HepG2 (cell line): ENCODE measurements around the gene POU3F1. TPM values are rescaled to one million over a fixed set of nuclear protein-coding genes. Genes with fewer than 3 reads are reported as not detected.

Experiments
- ETV5 ChIP-seq: IDR thresholded peaks from 2 replicates; pipeline ENCODE4 v1.6.1; 2018; ENCODE audit warnings: missing biosample characterization, missing genetic modification reagents, inconsistent platforms, borderline replicate concordance
- HDAC2 ChIP-seq: sonication (generic); formaldehyde crosslinking; IDR thresholded peaks from 2 replicates; pipeline ENCODE4 v1.4.0; 2020; ENCODE audit warnings: missing genetic modification reagents
- HNRNPUL1 ChIP-seq: fragments of 200-400 bp; formaldehyde crosslinking; IDR thresholded peaks from 2 replicates; pipeline ENCODE4 v1.6.1; 2017; ENCODE audit warnings: low read depth, mild to moderate bottlenecking, low read length, moderate library complexity
- HOXA7 ChIP-seq: sonication (generic); formaldehyde crosslinking; IDR thresholded peaks from 2 replicates; pipeline ENCODE4 v1.8.1; 2022; ENCODE audit warnings: mild to moderate bottlenecking, missing genetic modification reagents, moderate library complexity
- KAT2B ChIP-seq: fragments of 150-350 bp; IDR thresholded peaks from 2 replicates; pipeline ENCODE4 v1.6.1; 2014; ENCODE audit warnings: low read depth, low read length, borderline replicate concordance
- KAT7 ChIP-seq: IDR thresholded peaks from 2 replicates; pipeline ENCODE4 v1.6.1; 2018; ENCODE audit warnings: borderline replicate concordance, missing compliant biosample characterization
- KDM1A ChIP-seq: IDR thresholded peaks from 2 replicates; pipeline ENCODE4 v1.6.1; 2016; ENCODE audit warnings: missing compliant biosample characterization
- RBFOX2 ChIP-seq: fragments of 200-400 bp; formaldehyde crosslinking; IDR thresholded peaks from 2 replicates; pipeline ENCODE4 v1.6.1; 2017; ENCODE audit warnings: low read depth, mild to moderate bottlenecking, low read length
- SMARCC2 ChIP-seq: fragments of 450-650 bp; IDR thresholded peaks from 2 replicates; pipeline ENCODE4 v1.6.1; 2017; ENCODE audit warnings: antibody characterized with exemption, mild to moderate bottlenecking
- ZBTB10 ChIP-seq: sonication (generic); formaldehyde crosslinking; IDR thresholded peaks from 2 replicates; pipeline ENCODE4 v1.4.0; 2020; ENCODE audit warnings: missing genetic modification reagents, borderline replicate concordance
- ZBTB46 ChIP-seq: sonication (generic); formaldehyde crosslinking; IDR thresholded peaks from 2 replicates; pipeline ENCODE4 v1.4.0; 2020; ENCODE audit warnings: mild to moderate bottlenecking, missing genetic modification reagents, borderline replicate concordance
- ZNF335 ChIP-seq: sonication (generic); formaldehyde crosslinking; IDR thresholded peaks from 2 replicates; pipeline ENCODE4 v1.4.0; 2020; ENCODE audit warnings: missing genetic modification reagents
- ZNF451 ChIP-seq: sonication (generic); formaldehyde crosslinking; IDR thresholded peaks from 2 replicates; pipeline ENCODE4 v1.5.0; 2020; ENCODE audit warnings: mild to moderate bottlenecking, missing genetic modification reagents
- ZNF501 ChIP-seq: sonication (generic); formaldehyde crosslinking; IDR thresholded peaks from 2 replicates; pipeline ENCODE4 v1.5.1; 2020; ENCODE audit warnings: mild to moderate bottlenecking, moderate library complexity, missing genetic modification reagents
- ZNF503 ChIP-seq: sonication (generic); formaldehyde crosslinking; IDR thresholded peaks from 2 replicates; pipeline ENCODE4 v1.4.0; 2020; ENCODE audit warnings: missing genetic modification reagents
- ZNF605 ChIP-seq: sonication (generic); formaldehyde crosslinking; IDR thresholded peaks from 2 replicates; pipeline ENCODE4 v1.8.0; 2022; ENCODE audit warnings: mild to moderate bottlenecking, missing genetic modification reagents
- ZNF766 ChIP-seq: sonication (generic); formaldehyde crosslinking; IDR thresholded peaks from 2 replicates; pipeline ENCODE4 v1.5.0; 2020; ENCODE audit warnings: missing genetic modification reagents, borderline replicate concordance
- ZNF775 ChIP-seq: sonication (generic); formaldehyde crosslinking; IDR thresholded peaks from 2 replicates; pipeline ENCODE4 v1.4.0; 2020; ENCODE audit warnings: missing genetic modification reagents, mild to moderate bottlenecking, moderate library complexity, borderline replicate concordance
- polyA plus RNA-seq, 8 experiments: library from polyadenylated mRNA; depleted of rRNA in 3 of 8; stranded (reverse) in 7 of 8; unstranded in 1 of 8; fragments of >200 nt; fragmentation: Illumina TruSeq in 4 of 8; extraction: Trizol in 4 of 8; gene quantifications; 2 replicates each; pipeline versions ENCODE4 v1.2.1 to v1.2.3, GENCODE V29; 2011 to 2016; ENCODE audit warnings: low read depth in 4 of 8, missing spikeins in 1 of 8, mixed read lengths in 1 of 8; ENCODE audit not compliant: insufficient read depth in 1 of 8
- total RNA-seq, 5 experiments: library from RNA; depleted of rRNA; stranded (reverse); fragments of >200 nt; fragmentation: Illumina TruSeq; extraction: Trizol; gene quantifications; 2 replicates each; pipeline ENCODE4 v1.2.3, GENCODE V29; 2016; ENCODE audit warnings: low read depth in 1 of 5
- TF ChIP-seq, protein P1 (sequence below), 2 experiments: sonication (generic) in 1 of 2; formaldehyde crosslinking in 1 of 2; IDR thresholded peaks; 2 replicates each; pipeline versions ENCODE4 v1.4.0 to v1.6.1; 2016 to 2020; ENCODE audit warnings: borderline replicate concordance in 1 of 2, low read depth in 1 of 2, mild to moderate bottlenecking in 1 of 2, missing genetic modification reagents in 1 of 2

Gene POU3F1
- total and polyA plus RNA-seq, 2 of the 13 experiments (the other 11 are each of a cell fraction or from before 2014, with no cell fraction given), result not detected

GRCh38 chr1:38005195-38006007 lies 41.2 kb downstream of the POU3F1 start, which contains the start of gene FHL3 (continued):
- TF ChIP-seq, protein P1, sequence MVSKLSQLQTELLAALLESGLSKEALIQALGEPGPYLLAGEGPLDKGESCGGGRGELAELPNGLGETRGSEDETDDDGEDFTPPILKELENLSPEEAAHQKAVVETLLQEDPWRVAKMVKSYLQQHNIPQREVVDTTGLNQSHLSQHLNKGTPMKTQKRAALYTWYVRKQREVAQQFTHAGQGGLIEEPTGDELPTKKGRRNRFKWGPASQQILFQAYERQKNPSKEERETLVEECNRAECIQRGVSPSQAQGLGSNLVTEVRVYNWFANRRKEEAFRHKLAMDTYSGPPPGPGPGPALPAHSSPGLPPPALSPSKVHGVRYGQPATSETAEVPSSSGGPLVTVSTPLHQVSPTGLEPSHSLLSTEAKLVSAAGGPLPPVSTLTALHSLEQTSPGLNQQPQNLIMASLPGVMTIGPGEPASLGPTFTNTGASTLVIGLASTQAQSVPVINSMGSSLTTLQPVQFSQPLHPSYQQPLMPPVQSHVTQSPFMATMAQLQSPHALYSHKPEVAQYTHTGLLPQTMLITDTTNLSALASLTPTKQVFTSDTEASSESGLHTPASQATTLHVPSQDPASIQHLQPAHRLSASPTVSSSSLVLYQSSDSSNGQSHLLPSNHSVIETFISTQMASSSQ (IDR thresholded peaks at IDR 0.05; ENCODE audit: low read depth), result no peak
- TF ChIP-seq, protein P1 (CRISPR knock-in tag; IDR thresholded peaks at IDR 0.05; ENCODE audit: borderline replicate concordance), result no peak
- no peak for TF ChIP-seq HOXA7 (CRISPR knock-in tag)
- no peak for TF ChIP-seq ZNF605 (CRISPR knock-in tag)
- peak; percentile 68 for TF ChIP-seq RBFOX2
- TF ChIP-seq KAT2B, result no peak
- TF ChIP-seq ZNF501 (CRISPR knock-in tag), result no peak
- TF ChIP-seq ZNF503 (CRISPR knock-in tag), result no peak
- TF ChIP-seq ZBTB10, result no peak
- TF ChIP-seq KAT7 (CRISPR knock-in tag), result no peak
- no peak for TF ChIP-seq KDM1A (CRISPR knock-in tag)
- TF ChIP-seq HDAC2 (CRISPR knock-in tag), result no peak
- TF ChIP-seq ZNF451, result no peak
- no peak for TF ChIP-seq ZNF335 (CRISPR knock-in tag)
- no peak for TF ChIP-seq SMARCC2
- no peak for TF ChIP-seq ZBTB46
- TF ChIP-seq ZNF775 (CRISPR knock-in tag), result no peak
- TF ChIP-seq ZNF766 (CRISPR knock-in tag), result no peak
- TF ChIP-seq HNRNPUL1, result no peak
- TF ChIP-seq ETV5 (CRISPR knock-in tag), result no peak
